ENCODE results near the gene OTOR. TPM values are rescaled to one million over a fixed set of nuclear protein-coding genes. Genes with fewer than 3 reads are reported as not detected.

The OTOR gene
- total RNA-seq, 4 donors from 2014 or later: not detected

DNA sequence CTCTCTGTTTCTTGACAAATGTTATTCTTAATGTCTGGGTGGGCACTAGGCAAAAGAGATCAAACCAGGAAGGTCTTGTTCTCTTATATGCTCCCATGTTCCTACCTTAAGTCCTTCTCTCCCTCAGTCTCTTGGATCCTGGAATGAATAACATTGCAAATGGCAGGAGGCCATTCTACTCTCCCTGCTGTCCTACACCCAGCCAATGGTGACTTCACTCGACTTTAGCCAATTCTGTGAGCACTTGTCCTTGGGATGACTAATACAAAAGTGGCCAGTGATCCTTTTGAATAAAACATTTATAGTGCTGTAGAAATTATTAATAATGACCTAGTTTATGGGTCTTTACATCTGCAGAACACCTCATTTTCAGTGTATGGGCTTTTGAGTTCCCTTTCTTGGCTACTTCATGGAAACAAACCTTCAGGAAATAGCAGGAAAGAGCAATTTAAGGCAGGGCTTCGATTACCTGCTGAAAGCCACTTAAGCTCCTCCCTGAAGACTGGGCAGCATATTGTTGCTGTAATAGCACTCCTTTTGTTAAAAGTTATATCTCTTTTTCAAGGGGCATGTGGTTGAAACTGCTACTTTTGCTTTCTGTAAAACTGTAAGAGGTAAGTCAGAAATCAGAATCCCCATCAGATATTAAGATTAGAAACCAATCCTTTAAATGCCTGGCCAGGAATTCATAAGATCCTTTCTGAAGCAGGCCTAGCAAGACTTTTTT lies 10.5 kb downstream of the OTOR start:
- TF ChIP-seq POLR2AphosphoS5 (IDR thresholded peaks at IDR 0.05): no peak
- TF ChIP-seq EP300 (IDR thresholded peaks at IDR 0.05): no peak
- TF ChIP-seq POLR2A (IDR thresholded peaks at IDR 0.05): no peak
- TF ChIP-seq, protein P1, sequence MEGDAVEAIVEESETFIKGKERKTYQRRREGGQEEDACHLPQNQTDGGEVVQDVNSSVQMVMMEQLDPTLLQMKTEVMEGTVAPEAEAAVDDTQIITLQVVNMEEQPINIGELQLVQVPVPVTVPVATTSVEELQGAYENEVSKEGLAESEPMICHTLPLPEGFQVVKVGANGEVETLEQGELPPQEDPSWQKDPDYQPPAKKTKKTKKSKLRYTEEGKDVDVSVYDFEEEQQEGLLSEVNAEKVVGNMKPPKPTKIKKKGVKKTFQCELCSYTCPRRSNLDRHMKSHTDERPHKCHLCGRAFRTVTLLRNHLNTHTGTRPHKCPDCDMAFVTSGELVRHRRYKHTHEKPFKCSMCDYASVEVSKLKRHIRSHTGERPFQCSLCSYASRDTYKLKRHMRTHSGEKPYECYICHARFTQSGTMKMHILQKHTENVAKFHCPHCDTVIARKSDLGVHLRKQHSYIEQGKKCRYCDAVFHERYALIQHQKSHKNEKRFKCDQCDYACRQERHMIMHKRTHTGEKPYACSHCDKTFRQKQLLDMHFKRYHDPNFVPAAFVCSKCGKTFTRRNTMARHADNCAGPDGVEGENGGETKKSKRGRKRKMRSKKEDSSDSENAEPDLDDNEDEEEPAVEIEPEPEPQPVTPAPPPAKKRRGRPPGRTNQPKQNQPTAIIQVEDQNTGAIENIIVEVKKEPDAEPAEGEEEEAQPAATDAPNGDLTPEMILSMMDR (IDR thresholded peaks at IDR 0.05): no peak
- H3K36me3 ChIP-seq: no peaks in the 10 kb centered on the region

GRCh38 chr20:16759181-16759563 lies 11.0 kb downstream of the OTOR start:
- no peak for DNase-seq (ENCODE audit: low spot score in 2 of 2)
- no peak overlapping the region for H3K4me3 ChIP-seq
- H3K27ac ChIP-seq: no peak overlapping the region
- no peaks in the 10 kb centered on the region for H3K9me3 ChIP-seq
- peaks cover 5% of the 10 kb centered on the region for H3K4me1 ChIP-seq
- no peaks in the 10 kb centered on the region for H3K36me3 ChIP-seq
- no peak for TF ChIP-seq EP300 (IDR thresholded peaks at IDR 0.05)
- no peak for TF ChIP-seq POLR2A (IDR thresholded peaks at IDR 0.05)
- no peak for TF ChIP-seq POLR2AphosphoS5 (IDR thresholded peaks at IDR 0.05)
- TF ChIP-seq, protein P1 (IDR thresholded peaks at IDR 0.05): no peak
- H3K27me3 ChIP-seq: peaks cover 3% of the 10 kb centered on the region
- WGBS: 86% methylated on average over 1 of the region's 1 CpG

More for the DNA sequence above, 10.5 kb downstream of the OTOR start:
- H3K9me3 ChIP-seq: no peaks in the 10 kb centered on the region
- no peak overlapping the region for H3K4me3 ChIP-seq
- peaks cover 5% of the 10 kb centered on the region for H3K4me1 ChIP-seq
- H3K27ac ChIP-seq: no peak overlapping the region
- 52% methylated on average over 2 of the region's 2 CpGs for WGBS
- no peak for DNase-seq (ENCODE audit: low spot score in 2 of 2)
- no peaks in the 10 kb centered on the region for H3K27me3 ChIP-seq

- DNase-seq (ENCODE audit: low spot score in 2 of 2): no peak
- no peak for TF ChIP-seq POLR2A (IDR thresholded peaks at IDR 0.05)
- TF ChIP-seq POLR2AphosphoS5 (IDR thresholded peaks at IDR 0.05): no peak
- TF ChIP-seq EP300 (IDR thresholded peaks at IDR 0.05): no peak
- TF ChIP-seq, protein P1 (IDR thresholded peaks at IDR 0.05): no peak
- Histone ChIP-seq H3K4me3 (no peak overlapping the region), H3K4me1 (peaks cover 5% of the 10 kb centered on the region), H3K36me3 (no peaks in the 10 kb centered on the region), H3K9me3 (no peaks in the 10 kb centered on the region), H3K27me3 (peaks cover 5% of the 10 kb centered on the region), H3K27ac (no peak overlapping the region)
- WGBS: 46% methylated on average over 11 of the region's 11 CpGs
These were observed 12.5 kb downstream of the OTOR start for GRCh38 chr20:16760431-16761304.

- TF ChIP-seq, protein P1 (IDR thresholded peaks at IDR 0.05): peak in 1 of 2 donors; percentile 41
- no peak for TF ChIP-seq EP300 (IDR thresholded peaks at IDR 0.05)
- Histone ChIP-seq H3K4me3 (no peak overlapping the region), H3K36me3 (no peaks in the 10 kb centered on the region), H3K4me1 (peaks cover 5% of the 10 kb centered on the region), H3K27me3 (peaks cover 7% of the 10 kb centered on the region), H3K27ac (no peak overlapping the region), H3K9me3 (no peaks in the 10 kb centered on the region)
- DNase-seq (ENCODE audit: low spot score in 2 of 2): no peak
- 0% methylated on average over 3 of the region's 3 CpGs for WGBS
These were observed 13.2 kb downstream of the OTOR start for GRCh38 chr20:16761305-16761829.

DNA sequence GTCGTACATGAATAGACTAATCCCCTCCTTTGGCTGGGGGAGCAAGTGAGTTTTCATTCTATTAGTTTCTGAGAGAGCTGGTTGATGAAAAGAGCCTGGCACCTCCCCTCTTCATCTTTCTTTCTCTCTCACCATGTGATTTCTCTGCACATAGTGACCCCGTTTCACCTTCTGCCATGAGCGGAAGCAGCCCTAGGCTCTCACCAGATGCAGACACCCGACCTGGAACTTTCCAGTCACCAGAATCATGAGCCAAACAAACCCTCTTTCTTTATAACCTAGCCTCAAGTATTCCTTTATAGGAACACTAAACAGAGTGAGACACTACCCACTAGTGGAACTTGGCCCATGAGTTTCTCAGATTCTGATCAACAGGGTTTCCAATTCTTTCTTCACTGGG lies 16.4 kb downstream of the OTOR start:
- Histone ChIP-seq H3K27ac (no peak overlapping the region), H3K27me3 (peaks cover 7% of the 10 kb centered on the region), H3K9me3 (no peaks in the 10 kb centered on the region), H3K36me3 (no peaks in the 10 kb centered on the region), H3K4me1 (peaks cover 5% of the 10 kb centered on the region), H3K4me3 (no peak overlapping the region)
- TF ChIP-seq POLR2A (IDR thresholded peaks at IDR 0.05) (no peak), POLR2AphosphoS5 (IDR thresholded peaks at IDR 0.05) (no peak), EP300 (IDR thresholded peaks at IDR 0.05) (no peak)
- TF ChIP-seq, protein P1 (IDR thresholded peaks at IDR 0.05): no peak
- WGBS: 36% methylated on average over 4 of the region's 4 CpGs
- DNase-seq (ENCODE audit: low spot score in 2 of 2): no peak
